ENCODE data around the gene GTF2F2. TPM values are rescaled to one million over a fixed set of nuclear protein-coding genes. Genes with fewer than 3 reads are reported as not detected.

Gene GTF2F2
- total RNA-seq, 3 donors from 2014 or later (not counting 1 experiment from before 2014, with no cell fraction given) = 13.6 to 16.4 (median 15.7) TPM

- Histone ChIP-seq H3K36me3 (ENCODE audit: control insufficient read depth, insufficient read depth, low read length) (peaks cover 5% of the 10 kb centered on the region), H3K9me3 (ENCODE audit: control insufficient read depth, insufficient read depth, low read length) (no peaks in the 10 kb centered on the region), H3K27me3 (ENCODE audit: control insufficient read depth, insufficient read depth, low read length) (no peaks in the 10 kb centered on the region), H3K27ac (ENCODE audit: low read length) (no peak overlapping the region), H3K4me3 (ENCODE audit: low read length) (no peak overlapping the region), H3K4me1 (ENCODE audit: control insufficient read depth, insufficient read depth, low read length) (peaks cover 11% of the 10 kb centered on the region)
- Mint-ChIP-seq H3K27me3 (ENCODE audit: low read depth in 2 of 2) (no peaks in the 10 kb centered on the region), H3K27ac (no peak overlapping the region), H3K4me1 (peaks cover 8 to 9% of the 10 kb centered on the region in 2 donors), H3K9me3 (no peaks in the 10 kb centered on the region), H3K36me3 (peaks cover 7% of the 10 kb centered on the region), H3K4me3 (no peak overlapping the region)
- no peak for TF ChIP-seq CTCF (IDR thresholded peaks at IDR 0.05)
- WGBS (ENCODE audit: insufficient coverage) = 100% methylated on average over 1 of the region's 1 CpG
- no peak for DNase-seq
- no peak for ATAC-seq
- intact Hi-C loops (cut with micrococcal nuclease) = no loop called here
Observed at GRCh38 chr13:45292176-45292575, 171.9 kb downstream of the GTF2F2 start.

- peaks cover 42% of the 10 kb centered on the region for H3K4me1 ChIP-seq (ENCODE audit: control insufficient read depth, insufficient read depth, low read length)
- peaks cover 34 to 38% of the 10 kb centered on the region in 2 donors for H3K4me1 Mint-ChIP-seq
- intact Hi-C loops (cut with micrococcal nuclease) = no loop called here
- H3K9me3 Mint-ChIP-seq = no peaks in the 10 kb centered on the region
- no peak overlapping the region for H3K4me3 Mint-ChIP-seq
- no peak overlapping the region for H3K27ac ChIP-seq (ENCODE audit: low read length)
- TF ChIP-seq CTCF (IDR thresholded peaks at IDR 0.05) = no peak
- DNase-seq (no peak), ATAC-seq (no peak)
- H3K36me3 ChIP-seq (ENCODE audit: control insufficient read depth, insufficient read depth, low read length) = no peaks in the 10 kb centered on the region
- H3K9me3 ChIP-seq (ENCODE audit: control insufficient read depth, insufficient read depth, low read length) = no peaks in the 10 kb centered on the region
- no peaks in the 10 kb centered on the region for H3K27me3 Mint-ChIP-seq (ENCODE audit: low read depth in 2 of 2)
- peak overlapping the region in 1 of 2 donors; percentile 14 for H3K27ac Mint-ChIP-seq
- H3K4me3 ChIP-seq (ENCODE audit: low read length) = no peak overlapping the region
- H3K36me3 Mint-ChIP-seq = no peaks in the 10 kb centered on the region
- 80% methylated on average over 7 of the region's 7 CpGs for WGBS (ENCODE audit: insufficient coverage)
- no peaks in the 10 kb centered on the region for H3K27me3 ChIP-seq (ENCODE audit: control insufficient read depth, insufficient read depth, low read length)
Observed at GRCh38 chr13:45295536-45295935, 175.2 kb downstream of the GTF2F2 start.

- H3K27ac Mint-ChIP-seq = peak overlapping the region; percentile 14 to 48
- H3K4me3 Mint-ChIP-seq = no peak overlapping the region
- no peaks in the 10 kb centered on the region for H3K9me3 Mint-ChIP-seq
- no peak overlapping the region for H3K27ac ChIP-seq (ENCODE audit: low read length)
- no peaks in the 10 kb centered on the region for H3K27me3 ChIP-seq (ENCODE audit: control insufficient read depth, insufficient read depth, low read length)
- H3K36me3 Mint-ChIP-seq = no peaks in the 10 kb centered on the region
- DNase-seq (peak in 1 of 2 donors; percentile 48), ATAC-seq (peak in 2 of 3 donors; percentile 23 to 25)
- no peaks in the 10 kb centered on the region for H3K36me3 ChIP-seq (ENCODE audit: control insufficient read depth, insufficient read depth, low read length)
- peaks cover 36 to 43% of the 10 kb centered on the region in 2 donors for H3K4me1 Mint-ChIP-seq
- H3K27me3 Mint-ChIP-seq (ENCODE audit: low read depth in 2 of 2) = no peaks in the 10 kb centered on the region
- intact Hi-C loops (cut with micrococcal nuclease) = no loop called here
- H3K4me3 ChIP-seq (ENCODE audit: low read length) = no peak overlapping the region
- no peaks in the 10 kb centered on the region for H3K9me3 ChIP-seq (ENCODE audit: control insufficient read depth, insufficient read depth, low read length)
- peaks cover 49% of the 10 kb centered on the region for H3K4me1 ChIP-seq (ENCODE audit: control insufficient read depth, insufficient read depth, low read length)
- TF ChIP-seq CTCF (IDR thresholded peaks at IDR 0.05) = no peak
Observed at GRCh38 chr13:45296259-45296658, 175.9 kb downstream of the GTF2F2 start.
